Medulla oblongata (tissue), 1 donor: ENCODE data around the gene CRTC3.
"Not testable (repeated sequence)": the region's sequence is repeated elsewhere in the genome, so short reads cannot be mapped to it uniquely, and the experiment has no call there.

ENCODE experiments used
- DNase-seq: peaks from one replicate; pipeline ENCODE4 v3.0.0-alpha.2; 2015; ENCODE audit errors: extremely low spot score

Gene CRTC3, protein sequence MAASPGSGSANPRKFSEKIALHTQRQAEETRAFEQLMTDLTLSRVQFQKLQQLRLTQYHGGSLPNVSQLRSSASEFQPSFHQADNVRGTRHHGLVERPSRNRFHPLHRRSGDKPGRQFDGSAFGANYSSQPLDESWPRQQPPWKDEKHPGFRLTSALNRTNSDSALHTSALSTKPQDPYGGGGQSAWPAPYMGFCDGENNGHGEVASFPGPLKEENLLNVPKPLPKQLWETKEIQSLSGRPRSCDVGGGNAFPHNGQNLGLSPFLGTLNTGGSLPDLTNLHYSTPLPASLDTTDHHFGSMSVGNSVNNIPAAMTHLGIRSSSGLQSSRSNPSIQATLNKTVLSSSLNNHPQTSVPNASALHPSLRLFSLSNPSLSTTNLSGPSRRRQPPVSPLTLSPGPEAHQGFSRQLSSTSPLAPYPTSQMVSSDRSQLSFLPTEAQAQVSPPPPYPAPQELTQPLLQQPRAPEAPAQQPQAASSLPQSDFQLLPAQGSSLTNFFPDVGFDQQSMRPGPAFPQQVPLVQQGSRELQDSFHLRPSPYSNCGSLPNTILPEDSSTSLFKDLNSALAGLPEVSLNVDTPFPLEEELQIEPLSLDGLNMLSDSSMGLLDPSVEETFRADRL

GRCh38 chr15:90529371-90530249 is at the start of gene CRTC3:
Gene CRTC3, plus strand, starts transcription at chr15:90529923. Its CDS starts 149 bp downstream, at chr15:90530072.
- DNase-seq = peak; percentile 45

GRCh38 chr15:90481023-90481422 is 48.7 kb upstream of the CRTC3 start:
- DNase-seq = no peak

DNA sequence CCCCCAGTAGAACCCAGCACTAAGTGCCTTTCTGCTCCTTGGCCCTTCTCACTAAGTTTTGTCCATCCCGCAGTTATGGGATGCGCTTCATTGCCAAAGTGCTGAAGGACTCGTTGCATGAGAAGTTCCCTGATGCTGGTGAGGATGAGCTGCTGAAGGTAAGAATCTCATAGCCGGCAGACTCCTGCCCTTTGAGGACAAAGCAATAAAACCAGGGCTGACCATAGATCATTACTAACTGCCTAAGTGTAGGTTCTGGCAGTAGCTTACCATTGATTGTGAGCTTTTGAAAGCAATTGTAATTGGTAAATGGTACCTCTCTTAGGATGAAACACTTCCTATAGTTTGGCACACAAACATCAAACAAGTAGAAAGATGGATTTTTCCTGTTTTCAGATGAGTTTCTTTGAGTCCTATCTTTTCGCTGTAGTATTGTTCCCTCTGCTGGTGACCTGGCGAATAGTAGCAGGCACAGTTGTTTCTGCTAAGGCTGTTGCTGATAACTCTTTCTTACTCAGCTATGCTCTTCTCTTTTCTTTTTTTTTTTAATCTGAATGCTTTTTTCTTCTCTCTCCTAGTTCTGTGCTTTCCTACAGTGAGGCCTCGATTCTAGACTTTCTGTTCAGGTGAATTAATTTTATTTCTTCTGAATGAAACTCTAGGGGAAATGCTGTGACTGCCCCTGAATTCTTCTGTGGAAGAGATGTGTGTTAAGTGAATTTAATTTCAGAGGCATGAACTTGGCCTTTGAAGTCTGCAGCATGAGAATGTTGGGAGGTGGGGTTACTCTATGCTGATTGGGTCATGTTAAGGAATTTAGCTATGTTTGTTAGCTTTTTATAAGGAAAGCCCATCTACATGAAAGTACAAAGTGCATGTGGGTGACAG is 47.4 kb upstream of the CRTC3 start:
- DNase-seq = peak; percentile 84

GRCh38 chr15:90483012-90483307 is 46.8 kb upstream of the CRTC3 start:
- DNase-seq = no peak

DNA sequence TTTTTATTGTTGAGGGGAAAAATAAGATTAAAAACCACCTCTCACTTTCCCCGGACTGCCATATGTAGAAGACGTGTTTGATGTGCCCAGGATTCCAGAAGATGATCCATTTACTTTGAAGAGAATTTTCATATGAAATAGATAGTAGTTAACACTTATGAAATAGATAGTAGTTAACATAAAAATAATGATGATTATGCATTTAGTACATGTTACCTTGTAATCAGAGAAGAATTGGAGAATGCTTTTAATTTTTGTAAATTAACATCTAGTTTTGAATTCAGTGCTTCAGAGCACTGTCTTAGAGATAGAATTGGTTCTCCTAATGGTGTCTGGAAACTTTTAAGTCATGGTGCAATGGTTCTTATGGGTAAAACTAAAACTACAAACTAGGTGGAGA is 46.1 kb upstream of the CRTC3 start:
- no peak for DNase-seq

DNA sequence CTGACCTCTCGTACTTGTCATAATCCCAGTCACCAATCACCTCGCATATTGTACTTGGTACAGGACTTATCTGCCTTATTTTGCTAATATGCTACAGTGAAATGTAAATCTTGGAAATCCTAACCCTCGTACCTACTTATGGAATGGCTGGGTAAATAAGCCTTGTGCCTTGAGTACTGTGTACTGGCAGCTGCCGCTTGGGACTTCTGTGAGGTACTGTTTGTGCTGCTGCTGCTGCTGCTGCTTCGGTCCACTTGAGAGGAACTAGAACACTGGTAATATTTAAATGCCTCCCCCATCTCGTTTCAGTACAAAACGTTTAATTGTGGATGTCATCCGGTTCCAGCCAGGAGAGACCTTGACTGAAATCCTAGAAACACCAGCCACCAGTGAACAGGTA is 42.5 kb upstream of the CRTC3 start:
- DNase-seq = no peak

DNA sequence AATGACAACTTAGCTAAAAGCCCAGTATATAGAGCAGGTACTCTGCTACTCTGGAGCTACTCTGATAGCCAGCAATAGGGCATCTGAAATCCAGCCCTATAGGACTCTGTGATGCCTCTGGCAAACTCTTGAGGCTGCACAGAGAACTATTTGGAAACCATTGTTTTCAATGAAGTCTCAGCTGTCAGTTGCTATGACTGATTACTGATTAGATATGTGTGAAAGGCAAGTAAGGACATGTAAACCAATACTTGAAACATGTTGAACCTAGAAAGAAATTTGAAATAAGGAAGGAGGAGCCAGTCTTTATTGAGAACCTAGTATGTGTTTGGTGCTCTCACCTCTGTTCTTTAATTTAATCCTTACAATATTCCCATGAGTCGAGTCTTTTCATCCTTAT is 40.2 kb upstream of the CRTC3 start:
- DNase-seq = no peak

GRCh38 chr15:90489944-90490343 is 39.8 kb upstream of the CRTC3 start:
- no peak for DNase-seq

- DNase-seq = no peak
Measured at GRCh38 chr15:90493647-90494046, 36.1 kb upstream of the CRTC3 start.

GRCh38 chr15:90495067-90495466 is 34.7 kb upstream of the CRTC3 start:
- no peak for DNase-seq

- DNase-seq = no peak
Measured at GRCh38 chr15:90496791-90497190, 32.9 kb upstream of the CRTC3 start.

DNA sequence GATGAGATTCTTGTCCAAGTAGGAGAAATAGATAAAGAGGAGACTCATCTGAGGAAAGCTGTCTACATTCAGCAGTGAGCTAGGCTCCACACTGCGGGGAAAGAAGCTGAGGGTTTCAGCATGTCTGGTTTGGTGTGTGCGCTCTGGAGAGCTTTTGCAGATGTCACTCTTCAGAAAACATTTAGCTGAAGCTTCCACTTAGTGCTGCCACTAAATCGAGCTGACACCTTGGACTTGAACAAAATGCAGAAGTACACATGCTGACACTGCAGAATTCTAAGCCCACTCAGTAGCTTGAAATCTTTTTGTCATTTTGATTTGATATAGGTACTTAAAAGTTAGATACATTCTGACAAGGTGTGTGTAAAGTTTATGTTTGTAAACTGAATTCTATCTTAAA is 32.3 kb upstream of the CRTC3 start:
- DNase-seq = no peak

DNA sequence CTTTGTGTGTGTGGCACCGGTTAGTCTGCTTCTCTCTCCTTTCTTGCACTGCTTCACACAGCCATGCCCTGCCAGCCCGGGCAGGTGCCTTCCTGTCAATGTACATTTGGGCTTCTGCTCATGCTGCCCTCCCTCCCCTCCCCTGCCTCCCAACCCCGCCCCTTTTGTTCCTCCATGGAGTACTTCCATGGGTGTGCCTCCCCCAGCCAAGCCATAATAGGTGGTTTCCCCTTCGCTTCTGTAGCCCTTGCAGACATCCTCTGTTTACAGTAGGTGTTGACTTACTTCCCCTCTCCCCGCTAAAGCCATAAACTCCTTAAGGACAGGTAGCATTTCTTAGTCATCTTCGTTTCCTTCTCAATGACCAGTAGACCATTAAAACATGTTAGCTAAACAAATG is 31.8 kb upstream of the CRTC3 start:
- no peak for DNase-seq

DNA sequence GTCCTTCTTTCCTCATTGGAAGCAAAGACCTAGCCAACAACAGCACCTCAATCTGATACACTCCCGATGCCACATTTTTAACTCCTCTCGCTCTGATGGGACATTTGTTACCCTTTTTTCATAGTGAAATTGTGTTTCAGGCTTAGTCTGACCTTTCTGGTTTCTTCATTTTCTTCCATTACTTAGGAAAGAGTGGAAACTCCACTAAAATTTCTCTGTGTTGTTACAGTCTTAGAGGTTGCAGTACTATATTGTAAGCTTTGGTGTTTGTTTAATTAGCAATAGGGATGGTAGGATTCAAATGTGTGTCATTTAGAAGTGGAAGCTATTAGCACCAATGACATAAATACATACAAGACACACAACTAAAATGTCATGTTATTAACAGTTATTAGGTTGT is 29.6 kb upstream of the CRTC3 start:
- DNase-seq = no peak

- no peak for DNase-seq
Measured at GRCh38 chr15:90501898-90502297, 27.8 kb upstream of the CRTC3 start.

GRCh38 chr15:90510781-90511180 is 18.9 kb upstream of the CRTC3 start:
- DNase-seq = not testable (repeated sequence)

GRCh38 chr15:90511211-90511618 is 18.5 kb upstream of the CRTC3 start:
- DNase-seq = not testable (repeated sequence)

GRCh38 chr15:90512276-90512675 is 17.4 kb upstream of the CRTC3 start:
- no peak for DNase-seq

DNA sequence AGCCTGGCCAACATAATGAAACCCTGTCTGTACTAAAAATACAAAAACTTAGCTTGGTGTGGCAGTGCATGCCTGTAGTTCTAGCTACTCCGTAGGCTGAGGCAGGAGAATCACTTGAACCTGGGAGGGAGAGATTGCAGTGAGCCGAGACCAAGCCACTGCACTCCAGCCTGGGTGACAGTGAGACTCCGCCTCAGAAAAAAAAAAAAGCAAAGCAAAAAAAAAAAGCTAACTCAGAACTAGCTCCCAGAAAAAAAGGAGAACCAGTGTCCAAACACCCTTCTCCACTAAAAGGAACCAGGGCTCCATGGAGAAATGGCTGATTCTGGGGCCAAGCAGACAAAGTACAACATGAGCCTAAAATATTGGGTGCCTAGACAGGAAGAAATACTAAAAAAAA is 16.7 kb upstream of the CRTC3 start:
- DNase-seq = no peak

- DNase-seq = no peak
Measured at GRCh38 chr15:90513448-90513847, 16.3 kb upstream of the CRTC3 start.

DNA sequence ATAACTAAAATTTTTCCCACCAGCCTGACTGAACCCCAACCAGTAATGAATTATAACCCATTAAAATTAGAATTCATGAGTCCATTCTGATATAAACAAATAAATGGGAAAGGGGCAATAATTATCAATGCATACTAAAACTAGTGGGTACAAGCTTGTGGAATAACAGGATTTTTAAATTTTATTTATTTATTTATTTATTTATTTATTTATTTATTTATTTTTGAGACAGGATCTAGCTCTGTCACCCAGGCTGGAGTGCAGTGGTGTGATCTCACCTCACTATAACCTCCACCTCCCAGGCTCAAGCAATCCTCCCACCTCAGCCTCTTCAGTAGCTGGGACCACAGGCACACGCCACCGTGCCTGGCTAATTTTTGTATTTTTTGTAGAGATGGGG is 15.8 kb upstream of the CRTC3 start:
- not testable (repeated sequence) for DNase-seq

- no peak for DNase-seq
Measured at GRCh38 chr15:90519688-90520087, 10.0 kb upstream of the CRTC3 start.
